D721Med (cell line): Measurements from ENCODE around the gene DACT2.

Source experiments
- DNase-seq: peaks from one replicate; pipeline ENCODE4 v3.0.0; 2011; ENCODE audit warnings: low spot score; ENCODE audit not compliant: insufficient read length
- FAIRE-seq: peaks from 2 replicates; lab custom pipeline; 2011; peaks lifted over from hg19 to GRCh38; lab: Jason Lieb, UNC
- TF ChIP-seq, protein P1 (sequence below): IDR thresholded peaks from 2 replicates; pipeline ENCODE4 v1.5.1; 2012; ENCODE audit warnings: mild to moderate bottlenecking, control low read depth; ENCODE audit not compliant: insufficient read depth; ENCODE audit errors: missing control alignments

The DACT2 gene, protein sequence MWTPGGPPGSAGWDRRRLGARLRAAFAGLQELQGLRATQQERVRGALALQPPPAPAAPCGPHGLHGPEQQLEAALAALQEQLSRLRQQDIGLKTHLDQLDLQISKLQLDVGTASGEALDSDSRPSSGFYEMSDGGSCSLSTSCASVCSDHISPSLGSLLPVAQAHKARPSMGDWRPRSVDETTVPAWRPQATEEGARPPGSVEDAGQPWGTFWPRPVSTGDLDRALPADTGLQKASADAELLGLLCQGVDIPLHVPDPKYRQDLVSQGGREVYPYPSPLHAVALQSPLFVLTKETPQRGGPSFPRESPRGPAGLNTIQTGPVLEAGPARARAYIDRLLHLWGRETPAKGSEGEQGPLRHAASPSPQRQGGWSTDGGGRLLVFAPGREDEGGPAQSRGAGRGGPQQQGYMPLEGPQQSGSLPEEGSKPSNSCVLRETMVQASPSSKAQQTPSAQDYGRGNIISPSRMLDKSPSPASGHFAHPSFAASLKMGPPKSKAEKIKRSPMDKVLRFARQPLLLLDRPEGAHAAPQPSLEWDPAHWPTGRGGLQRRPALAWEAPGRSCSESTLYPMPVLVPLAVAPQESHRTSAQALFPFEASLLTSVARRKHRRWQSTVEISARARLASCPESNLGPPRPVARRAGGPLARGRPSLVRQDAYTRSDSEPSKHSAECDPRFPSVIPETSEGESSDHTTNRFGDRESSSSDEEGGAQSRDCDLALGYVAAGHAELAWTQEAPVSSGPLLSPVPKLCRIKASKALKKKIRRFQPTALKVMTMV

DNA sequence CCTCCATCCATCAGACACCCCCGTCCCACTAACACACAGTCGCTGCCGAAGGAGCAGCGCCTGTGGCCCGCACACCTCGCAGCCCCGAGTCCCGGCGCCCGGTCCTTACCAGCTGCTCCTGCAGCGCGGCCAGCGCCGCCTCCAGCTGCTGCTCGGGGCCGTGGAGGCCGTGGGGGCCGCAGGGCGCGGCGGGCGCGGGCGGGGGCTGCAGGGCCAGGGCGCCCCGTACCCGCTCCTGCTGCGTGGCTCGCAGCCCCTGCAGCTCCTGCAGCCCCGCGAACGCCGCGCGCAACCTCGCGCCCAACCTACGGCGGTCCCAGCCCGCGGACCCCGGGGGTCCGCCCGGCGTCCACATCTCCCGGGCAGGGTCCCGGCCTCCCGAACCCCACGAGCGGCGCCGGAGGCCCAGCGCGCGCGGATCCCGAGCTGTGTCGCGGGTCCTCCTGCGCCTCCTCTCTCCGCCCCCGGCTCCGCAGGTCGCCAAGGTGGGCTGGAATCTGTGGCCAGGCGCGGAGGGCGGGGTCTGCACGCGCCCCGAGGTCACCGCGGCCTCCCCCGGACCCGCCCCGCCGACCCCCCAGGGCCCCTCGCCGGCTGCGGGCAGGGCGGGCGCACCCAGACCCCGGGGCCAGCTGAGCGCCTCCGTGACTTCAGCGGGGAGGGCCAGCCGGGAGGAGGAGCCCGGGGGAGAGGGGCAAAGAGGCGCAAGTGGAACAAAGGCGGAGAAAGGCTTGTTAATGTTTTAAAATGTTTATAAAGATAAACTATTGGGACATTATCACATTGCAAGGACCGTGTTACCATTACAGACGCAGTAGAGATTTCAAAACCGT, at the start of gene DACT2:
Gene DACT2 (minus strand): TSS at position 499 of the 833 bp plus-strand sequence. CDS start 144 bp downstream, at position 355.
- FAIRE-seq (no peak), DNase-seq (no peak)
- TF ChIP-seq, protein P1, sequence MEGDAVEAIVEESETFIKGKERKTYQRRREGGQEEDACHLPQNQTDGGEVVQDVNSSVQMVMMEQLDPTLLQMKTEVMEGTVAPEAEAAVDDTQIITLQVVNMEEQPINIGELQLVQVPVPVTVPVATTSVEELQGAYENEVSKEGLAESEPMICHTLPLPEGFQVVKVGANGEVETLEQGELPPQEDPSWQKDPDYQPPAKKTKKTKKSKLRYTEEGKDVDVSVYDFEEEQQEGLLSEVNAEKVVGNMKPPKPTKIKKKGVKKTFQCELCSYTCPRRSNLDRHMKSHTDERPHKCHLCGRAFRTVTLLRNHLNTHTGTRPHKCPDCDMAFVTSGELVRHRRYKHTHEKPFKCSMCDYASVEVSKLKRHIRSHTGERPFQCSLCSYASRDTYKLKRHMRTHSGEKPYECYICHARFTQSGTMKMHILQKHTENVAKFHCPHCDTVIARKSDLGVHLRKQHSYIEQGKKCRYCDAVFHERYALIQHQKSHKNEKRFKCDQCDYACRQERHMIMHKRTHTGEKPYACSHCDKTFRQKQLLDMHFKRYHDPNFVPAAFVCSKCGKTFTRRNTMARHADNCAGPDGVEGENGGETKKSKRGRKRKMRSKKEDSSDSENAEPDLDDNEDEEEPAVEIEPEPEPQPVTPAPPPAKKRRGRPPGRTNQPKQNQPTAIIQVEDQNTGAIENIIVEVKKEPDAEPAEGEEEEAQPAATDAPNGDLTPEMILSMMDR = no peak

DNA sequence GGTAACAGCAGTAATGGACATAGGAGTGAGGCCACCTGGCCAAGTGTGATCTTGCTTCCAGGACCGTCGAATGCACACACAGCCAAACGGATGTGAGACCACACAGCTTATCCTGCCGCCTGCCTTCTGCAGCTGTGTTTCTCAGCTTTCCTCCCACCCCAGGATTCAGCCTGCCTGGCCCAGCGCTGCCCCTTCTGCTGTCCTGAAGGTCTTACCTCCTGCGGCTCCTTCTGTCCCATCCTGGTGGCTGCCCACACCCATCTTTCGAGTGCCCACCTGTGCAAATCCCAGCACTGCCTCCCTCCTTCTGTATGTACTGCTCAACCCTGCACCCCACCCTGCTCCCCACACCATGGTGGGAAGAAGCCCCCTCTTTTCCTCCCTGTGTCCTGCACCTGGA, 49.4 kb upstream of the DACT2 start:
- TF ChIP-seq, protein P1 = no peak
- FAIRE-seq = no peak

DNA sequence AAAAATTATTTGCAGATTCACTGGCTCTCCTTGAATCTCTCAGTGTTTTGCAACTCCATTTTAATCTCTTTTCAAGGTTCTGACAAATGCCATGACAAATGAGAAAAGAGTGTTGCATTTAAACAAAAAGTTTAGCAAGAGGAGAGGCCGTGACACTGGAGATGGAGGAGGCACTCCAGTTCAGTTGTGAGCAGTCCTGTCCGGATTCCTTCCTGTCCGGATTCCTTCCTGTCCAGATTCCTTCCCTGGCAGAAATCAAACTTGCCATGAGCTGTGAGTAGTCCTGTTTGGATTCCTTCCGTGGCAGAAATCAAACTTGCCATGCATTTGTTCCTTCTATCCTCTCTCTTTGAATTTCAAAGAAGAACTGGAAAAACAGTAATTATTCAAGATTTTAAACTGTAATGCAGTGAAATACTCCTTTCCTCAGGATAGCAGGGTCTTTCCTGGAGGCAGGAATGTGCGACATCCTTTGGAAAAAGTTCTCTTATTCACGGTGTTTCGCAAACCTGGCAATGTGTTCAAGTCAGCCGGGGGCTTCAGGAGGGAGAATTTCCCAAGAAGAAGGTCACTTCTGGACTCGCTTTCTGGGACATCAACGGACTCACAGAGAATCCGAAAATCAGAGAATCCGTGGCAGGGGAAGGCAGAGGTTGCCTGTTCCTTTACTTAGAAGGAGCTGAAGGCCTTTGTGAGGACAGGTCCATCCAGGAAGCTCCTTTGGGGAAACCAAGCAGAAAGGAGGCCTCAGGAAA, 48.7 kb upstream of the DACT2 start:
- TF ChIP-seq, protein P1 = no peak
- DNase-seq = no peak
- FAIRE-seq = no peak

More for the DNA sequence above, 49.4 kb upstream of the DACT2 start:
- DNase-seq = no peak

DNA sequence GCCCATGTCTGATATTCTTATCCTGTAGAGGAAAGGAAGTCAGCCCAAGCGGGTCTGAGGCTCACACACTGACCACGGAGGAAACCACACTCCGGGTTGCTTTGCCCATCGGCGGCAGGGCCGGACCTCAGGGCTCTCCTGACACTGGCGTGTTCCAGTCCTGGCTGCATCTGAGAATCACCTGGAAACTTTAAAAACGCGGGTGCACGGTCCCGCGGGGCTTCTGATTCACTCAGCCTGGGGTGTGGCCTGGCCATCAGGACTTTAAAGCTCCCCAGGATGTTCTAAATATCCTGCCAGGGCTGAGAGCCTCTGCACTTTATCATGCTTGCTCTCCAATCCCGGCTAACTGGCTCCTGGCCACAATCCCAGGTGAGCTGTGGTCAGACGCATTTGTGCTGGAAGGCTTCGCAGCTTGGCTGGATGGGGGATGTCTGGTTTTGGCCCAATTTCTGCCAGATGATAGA, 47.7 kb upstream of the DACT2 start:
- no peak for FAIRE-seq
- TF ChIP-seq, protein P1 = no peak
- DNase-seq = no peak

DNA sequence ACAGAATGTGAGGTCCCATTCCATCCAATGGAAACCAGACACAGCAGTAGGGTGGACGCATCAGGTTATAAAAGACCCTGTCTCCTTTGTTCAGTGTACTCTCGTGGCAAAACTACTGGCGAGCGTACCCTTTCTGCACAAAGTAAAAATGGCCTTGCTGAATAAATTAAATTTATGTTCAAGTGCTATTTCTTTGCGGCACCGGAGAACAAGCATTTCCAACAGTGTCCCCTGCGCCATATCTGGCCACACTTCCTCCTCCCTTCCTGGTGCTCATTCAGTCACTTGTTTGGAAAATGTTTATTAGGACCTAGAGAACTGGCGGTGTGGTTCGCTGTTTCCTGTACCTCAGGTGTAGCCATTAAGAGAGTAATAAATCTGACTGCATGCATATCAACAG, 46.9 kb upstream of the DACT2 start:
- FAIRE-seq (no peak), DNase-seq (no peak)
- TF ChIP-seq, protein P1 = no peak
